ENCODE data around the gene ELP1.
"Not testable (repeated sequence)": the region's sequence is repeated elsewhere in the genome, so short reads cannot be mapped to it uniquely, and the experiment has no call there.

GRCh38 chr9:108920401-108920800 lies 13.5 kb downstream of the ELP1 start:
- not testable (repeated sequence) for TF ChIP-seq CTCF, POLR2A, EP300 (IDR thresholded peaks at IDR 0.05)
